ENCODE measurements around the gene PSD2. TPM values are rescaled to one million over a fixed set of nuclear protein-coding genes. Genes with fewer than 3 reads are reported as not detected.

The PSD2 gene
- total RNA-seq, 1 donor = 0.10 TPM

- Histone ChIP-seq H3K9me3 (ENCODE audit: low read depth, low read length) (no peaks in the 10 kb centered on the region), H3K4me3 (ENCODE audit: low read length) (no peak overlapping the region), H3K27me3 (ENCODE audit: insufficient read depth, low read length) (no peaks in the 10 kb centered on the region), H3K4me1 (ENCODE audit: insufficient read depth, low read length) (no peaks in the 10 kb centered on the region)
Observed at GRCh38 chr5:139871614-139872013, 76.0 kb downstream of the PSD2 start.

GRCh38 chr5:139872052-139872766, 76.6 kb downstream of the PSD2 start:
- H3K4me3 ChIP-seq (ENCODE audit: low read length) = no peak overlapping the region
- H3K4me1 ChIP-seq (ENCODE audit: insufficient read depth, low read length) = no peaks in the 10 kb centered on the region
- H3K9me3 ChIP-seq (ENCODE audit: low read depth, low read length) = no peaks in the 10 kb centered on the region
- no peaks in the 10 kb centered on the region for H3K27me3 ChIP-seq (ENCODE audit: insufficient read depth, low read length)

- H3K27me3 ChIP-seq (ENCODE audit: insufficient read depth, low read length) = no peaks in the 10 kb centered on the region
Observed at GRCh38 chr5:139872851-139873794, 77.5 kb downstream of the PSD2 start.

GRCh38 chr5:139875957-139876356, 80.3 kb downstream of the PSD2 start:
- H3K9me3 ChIP-seq (ENCODE audit: low read depth, low read length) = no peaks in the 10 kb centered on the region
- H3K4me1 ChIP-seq (ENCODE audit: insufficient read depth, low read length) = no peaks in the 10 kb centered on the region
- no peaks in the 10 kb centered on the region for H3K27me3 ChIP-seq (ENCODE audit: insufficient read depth, low read length)
- H3K4me3 ChIP-seq (ENCODE audit: low read length) = no peak overlapping the region

More at GRCh38 chr5:139872851-139873794, 77.5 kb downstream of the PSD2 start:
- Histone ChIP-seq H3K4me3 (ENCODE audit: low read length) (no peak overlapping the region), H3K9me3 (ENCODE audit: low read depth, low read length) (no peaks in the 10 kb centered on the region), H3K4me1 (ENCODE audit: insufficient read depth, low read length) (no peaks in the 10 kb centered on the region)

- no peaks in the 10 kb centered on the region for H3K9me3 ChIP-seq (ENCODE audit: low read depth, low read length)
- no peak overlapping the region for H3K4me3 ChIP-seq (ENCODE audit: low read length)
- H3K27me3 ChIP-seq (ENCODE audit: insufficient read depth, low read length) = no peaks in the 10 kb centered on the region
- no peaks in the 10 kb centered on the region for H3K4me1 ChIP-seq (ENCODE audit: insufficient read depth, low read length)
Observed at GRCh38 chr5:139877129-139877597, 81.6 kb downstream of the PSD2 start.

- H3K4me1 ChIP-seq (ENCODE audit: insufficient read depth, low read length) = no peaks in the 10 kb centered on the region
- H3K4me3 ChIP-seq (ENCODE audit: low read length) = no peak overlapping the region
- no peaks in the 10 kb centered on the region for H3K27me3 ChIP-seq (ENCODE audit: insufficient read depth, low read length)
- H3K9me3 ChIP-seq (ENCODE audit: low read depth, low read length) = no peaks in the 10 kb centered on the region
Observed at GRCh38 chr5:139878093-139878492, 82.5 kb downstream of the PSD2 start.

- no peaks in the 10 kb centered on the region for H3K4me1 ChIP-seq (ENCODE audit: insufficient read depth, low read length)
- H3K9me3 ChIP-seq (ENCODE audit: low read depth, low read length) = no peaks in the 10 kb centered on the region
- no peak overlapping the region for H3K4me3 ChIP-seq (ENCODE audit: low read length)
- H3K27me3 ChIP-seq (ENCODE audit: insufficient read depth, low read length) = no peaks in the 10 kb centered on the region
Observed at GRCh38 chr5:139880416-139881142, 85.0 kb downstream of the PSD2 start.

GRCh38 chr5:139881143-139881733, 85.6 kb downstream of the PSD2 start:
- Histone ChIP-seq H3K4me1 (ENCODE audit: insufficient read depth, low read length) (no peaks in the 10 kb centered on the region), H3K27me3 (ENCODE audit: insufficient read depth, low read length) (no peaks in the 10 kb centered on the region), H3K9me3 (ENCODE audit: low read depth, low read length) (no peaks in the 10 kb centered on the region), H3K4me3 (ENCODE audit: low read length) (no peak overlapping the region)

GRCh38 chr5:139882316-139882715, 86.7 kb downstream of the PSD2 start:
- H3K4me3 ChIP-seq (ENCODE audit: low read length) = no peak overlapping the region
- H3K27me3 ChIP-seq (ENCODE audit: insufficient read depth, low read length) = no peaks in the 10 kb centered on the region
- no peaks in the 10 kb centered on the region for H3K4me1 ChIP-seq (ENCODE audit: insufficient read depth, low read length)
- H3K9me3 ChIP-seq (ENCODE audit: low read depth, low read length) = no peaks in the 10 kb centered on the region

- no peaks in the 10 kb centered on the region for H3K4me1 ChIP-seq (ENCODE audit: insufficient read depth, low read length)
- no peaks in the 10 kb centered on the region for H3K9me3 ChIP-seq (ENCODE audit: low read depth, low read length)
- no peak overlapping the region for H3K4me3 ChIP-seq (ENCODE audit: low read length)
- H3K27me3 ChIP-seq (ENCODE audit: insufficient read depth, low read length) = no peaks in the 10 kb centered on the region
Observed at GRCh38 chr5:139882961-139883539, 87.4 kb downstream of the PSD2 start.

GRCh38 chr5:139884144-139884543, 88.5 kb downstream of the PSD2 start:
- Histone ChIP-seq H3K4me1 (ENCODE audit: insufficient read depth, low read length) (no peaks in the 10 kb centered on the region), H3K27me3 (ENCODE audit: insufficient read depth, low read length) (no peaks in the 10 kb centered on the region), H3K4me3 (ENCODE audit: low read length) (no peak overlapping the region), H3K9me3 (ENCODE audit: low read depth, low read length) (no peaks in the 10 kb centered on the region)

- no peaks in the 10 kb centered on the region for H3K4me1 ChIP-seq (ENCODE audit: insufficient read depth, low read length)
- H3K27me3 ChIP-seq (ENCODE audit: insufficient read depth, low read length) = no peaks in the 10 kb centered on the region
- no peaks in the 10 kb centered on the region for H3K9me3 ChIP-seq (ENCODE audit: low read depth, low read length)
- H3K4me3 ChIP-seq (ENCODE audit: low read length) = no peak overlapping the region
Observed at GRCh38 chr5:139884734-139885133, 89.1 kb downstream of the PSD2 start.

GRCh38 chr5:139885172-139885856, 89.7 kb downstream of the PSD2 start:
- H3K9me3 ChIP-seq (ENCODE audit: low read depth, low read length) = no peaks in the 10 kb centered on the region
- H3K4me3 ChIP-seq (ENCODE audit: low read length) = no peak overlapping the region
- H3K4me1 ChIP-seq (ENCODE audit: insufficient read depth, low read length) = no peaks in the 10 kb centered on the region
- peaks cover 2% of the 10 kb centered on the region for H3K27me3 ChIP-seq (ENCODE audit: insufficient read depth, low read length)

- Histone ChIP-seq H3K9me3 (ENCODE audit: low read depth, low read length) (no peaks in the 10 kb centered on the region), H3K27me3 (ENCODE audit: insufficient read depth, low read length) (peaks cover 3% of the 10 kb centered on the region), H3K4me3 (ENCODE audit: low read length) (no peak overlapping the region), H3K4me1 (ENCODE audit: insufficient read depth, low read length) (no peaks in the 10 kb centered on the region)
Observed at GRCh38 chr5:139885857-139886208, 90.2 kb downstream of the PSD2 start.

Measured in mononuclear cell (primary cell).